Measurements from ENCODE around the gene ENPP4.
A peak's percentile ranks its signal among the peaks of the same experiment; 100 is the strongest.
"Not testable (repeated sequence)": the region's sequence is repeated elsewhere in the genome, so short reads cannot be mapped to it uniquely, and the experiment has no call there.

ENPP4 gene

GRCh38 chr6:46129629-46130511 is at the start of gene ENPP4:
Gene ENPP4 (plus strand): TSS chr6:46129989. CDS start chr6:46139584, 9,595 bp downstream.
- DNase-seq (ENCODE audit: low spot score) = peak; percentile 78

- no peak for DNase-seq (ENCODE audit: low spot score)
These were observed 49.7 kb upstream of the ENPP4 start for GRCh38 chr6:46080111-46080510.

GRCh38 chr6:46085688-46086087 is 44.1 kb upstream of the ENPP4 start:
- not testable (repeated sequence) for DNase-seq (ENCODE audit: low spot score)

GRCh38 chr6:46090115-46091079 is 39.4 kb upstream of the ENPP4 start:
- peak; percentile 44 for DNase-seq (ENCODE audit: low spot score)

- no peak for DNase-seq (ENCODE audit: low spot score)
These were observed 38.7 kb upstream of the ENPP4 start for GRCh38 chr6:46091080-46091478.

- DNase-seq (ENCODE audit: low spot score) = no peak
These were observed 34.5 kb upstream of the ENPP4 start for GRCh38 chr6:46095251-46095650.

- no peak for DNase-seq (ENCODE audit: low spot score)
These were observed 32.4 kb upstream of the ENPP4 start for GRCh38 chr6:46097366-46097765.

GRCh38 chr6:46098678-46099077 is 31.1 kb upstream of the ENPP4 start:
- DNase-seq (ENCODE audit: low spot score) = no peak

GRCh38 chr6:46099952-46100351 is 29.8 kb upstream of the ENPP4 start:
- no peak for DNase-seq (ENCODE audit: low spot score)

- no peak for DNase-seq (ENCODE audit: low spot score)
These were observed 27.7 kb upstream of the ENPP4 start for GRCh38 chr6:46102123-46102522.

GRCh38 chr6:46103441-46104115 is 26.2 kb upstream of the ENPP4 start:
- DNase-seq (ENCODE audit: low spot score) = no peak

- no peak for DNase-seq (ENCODE audit: low spot score)
These were observed 25.6 kb upstream of the ENPP4 start for GRCh38 chr6:46104209-46104608.

- no peak for DNase-seq (ENCODE audit: low spot score)
These were observed 24.2 kb upstream of the ENPP4 start for GRCh38 chr6:46105568-46105967.

- DNase-seq (ENCODE audit: low spot score) = no peak
These were observed 16.4 kb upstream of the ENPP4 start for GRCh38 chr6:46113370-46113769.

- DNase-seq (ENCODE audit: low spot score) = no peak
These were observed 14.2 kb upstream of the ENPP4 start for GRCh38 chr6:46115634-46116033.

GRCh38 chr6:46116289-46116688 is 13.5 kb upstream of the ENPP4 start:
- no peak for DNase-seq (ENCODE audit: low spot score)

- no peak for DNase-seq (ENCODE audit: low spot score)
These were observed 11.6 kb upstream of the ENPP4 start for GRCh38 chr6:46118157-46118556.

- DNase-seq (ENCODE audit: low spot score) = no peak
These were observed 11.0 kb upstream of the ENPP4 start for GRCh38 chr6:46118836-46119235.

- not testable (repeated sequence) for DNase-seq (ENCODE audit: low spot score)
These were observed 10.1 kb upstream of the ENPP4 start for GRCh38 chr6:46119679-46120078.

GRCh38 chr6:46128476-46128875 is 1.3 kb upstream of the ENPP4 start:
- no peak for DNase-seq (ENCODE audit: low spot score)

- no peak for DNase-seq (ENCODE audit: low spot score)
These were observed 529 bp upstream of the ENPP4 start for GRCh38 chr6:46129291-46129628.

GRCh38 chr6:46130666-46131065 is 877 bp downstream of the ENPP4 start:
- DNase-seq (ENCODE audit: low spot score) = no peak
